Esophagus squamous epithelium (tissue), 5 donors: Measurements from ENCODE around the gene LRIG1. TPM values are rescaled to one million over a fixed set of nuclear protein-coding genes. Genes with fewer than 3 reads are reported as not detected.

ENCODE experiments used
- DNase-seq: peaks from one replicate; lab custom pipeline; 2025; lab: John Stamatoyannopoulos, UW
- H3K27ac ChIP-seq, 4 donors: fragments of 200-600 bp; sonication (generic); one replicate each; pipeline ENCODE4 v1.5.1; 2016 to 2019; ENCODE audit warnings: mild to moderate bottlenecking in 1 of 4
- H3K27me3 ChIP-seq, 4 donors: fragments of 200-600 bp; sonication (generic); 1 replicate in 3 of 4; 2 replicates in 1 of 4; pipeline versions ENCODE4 v1.5.1 to v1.6.0; 2017 to 2021; ENCODE audit warnings: antibody characterized with exemption in 1 of 4
- H3K36me3 ChIP-seq, 3 donors: fragments of 200-600 bp; sonication (generic); one replicate each; pipeline ENCODE4 v1.5.1; 2016 to 2019
- H3K4me1 ChIP-seq, 3 donors: fragments of 200-600 bp; sonication (generic); one replicate each; pipeline ENCODE4 v1.5.1; 2017 to 2019
- H3K4me3 ChIP-seq, 4 donors: fragments of 200-600 bp; sonication (generic); 1 replicate in 3 of 4; 2 replicates in 1 of 4; pipeline ENCODE4 v1.5.1; 2016 to 2019; ENCODE audit warnings: mild to moderate bottlenecking in 2 of 4, moderate library complexity in 1 of 4
- H3K9me3 ChIP-seq, 3 donors: fragments of 200-600 bp; sonication (generic); one replicate each; pipeline ENCODE4 v1.5.1; 2016 to 2019
- CTCF ChIP-seq, 6 experiments: fragments of 450-650 bp in 4 of 6; fragments of 200-600 bp in 2 of 6; sonication (generic) in 2 of 6; IDR thresholded peaks; one replicate each; pipeline ENCODE4 v1.5.1; 2016 to 2019; ENCODE audit warnings: antibody characterized with exemption in 6 of 6, mild to moderate bottlenecking in 4 of 6, moderate library complexity in 4 of 6
- POLR2A ChIP-seq, 4 donors: fragments of 450-650 bp; IDR thresholded peaks; one replicate each; pipeline ENCODE4 v1.6.1; 2017; ENCODE audit warnings: antibody characterized with exemption in 4 of 4, mild to moderate bottlenecking in 4 of 4, moderate library complexity in 3 of 4
- WGBS, 2 donors: methylation state at CpG; one replicate each; pipeline ENCODE4 v1.1.5; 2018; 5-methylcytosine and 5-hydroxymethylcytosine counted together
- intact Hi-C: fragments of 100-400 bp; cut with DNase I; formaldehyde crosslinking; loops from one replicate; pipeline ENCODE4 v1.15.0; 2022
- total RNA-seq, 4 donors: library from RNA; depleted of rRNA; stranded (reverse); fragments of >200 nt; gene quantifications; one replicate each; pipeline ENCODE4 v1.1.0, GENCODE V29; 2016
- donor health status: DM: yes; HTN: yes; CAD: no.

LRIG1 gene
- total RNA-seq, 4 donors from 2014 or later, result 7.5 to 30.5 (median 15.1) TPM

GRCh38 chr3:66478960-66479359 lies 21.9 kb downstream of the LRIG1 start:
- peak overlapping the region in 1 of 4 donors; percentile 8 for H3K27ac ChIP-seq
- 80 to 91% methylated on average over 9 of the region's 9 CpGs for WGBS, 2 donors
- intact Hi-C loops, result no loop called here
- H3K36me3 ChIP-seq, result no peaks in the 10 kb centered on the region
- no peak for DNase-seq
- peaks cover 11 to 75% (median 40%) of the 10 kb centered on the region in 3 donors for H3K4me1 ChIP-seq
- TF ChIP-seq CTCF (IDR thresholded peaks at IDR 0.05) (no peak), POLR2A (IDR thresholded peaks at IDR 0.05) (no peak)
- no peak overlapping the region for H3K4me3 ChIP-seq
- no peaks in the 10 kb centered on the region for H3K9me3 ChIP-seq
- H3K27me3 ChIP-seq, result no peaks in the 10 kb centered on the region

DNA sequence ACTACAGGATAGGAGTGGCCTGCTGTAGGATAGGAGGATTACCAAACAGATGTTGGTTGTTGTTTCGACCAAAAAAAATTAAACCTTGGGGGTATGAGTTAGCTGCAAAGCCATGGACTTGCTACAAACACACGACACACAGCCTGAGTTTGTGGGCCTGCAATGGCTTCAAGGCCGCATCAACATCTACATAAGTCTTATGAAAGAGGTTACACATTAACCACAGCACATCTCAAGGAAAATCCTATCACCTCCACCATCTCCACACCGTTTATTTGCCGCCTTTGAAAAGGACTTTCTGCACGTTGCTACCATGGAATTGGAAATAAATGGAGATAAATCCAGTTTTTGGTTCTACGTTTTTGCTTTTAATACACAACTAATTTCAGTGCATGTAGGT lies 23.0 kb downstream of the LRIG1 start:
- Histone ChIP-seq H3K27ac (no peak overlapping the region), H3K4me3 (no peak overlapping the region), H3K36me3 (no peaks in the 10 kb centered on the region), H3K27me3 (no peaks in the 10 kb centered on the region), H3K4me1 (peaks cover 12 to 75% (median 39%) of the 10 kb centered on the region in 3 donors), H3K9me3 (no peaks in the 10 kb centered on the region)
- 96% methylated on average over 7 of the region's 7 CpGs for WGBS, 2 donors
- intact Hi-C loops, result no loop called here
- TF ChIP-seq CTCF (IDR thresholded peaks at IDR 0.05), result no peak
- TF ChIP-seq POLR2A (IDR thresholded peaks at IDR 0.05), result no peak
- DNase-seq, result no peak

DNA sequence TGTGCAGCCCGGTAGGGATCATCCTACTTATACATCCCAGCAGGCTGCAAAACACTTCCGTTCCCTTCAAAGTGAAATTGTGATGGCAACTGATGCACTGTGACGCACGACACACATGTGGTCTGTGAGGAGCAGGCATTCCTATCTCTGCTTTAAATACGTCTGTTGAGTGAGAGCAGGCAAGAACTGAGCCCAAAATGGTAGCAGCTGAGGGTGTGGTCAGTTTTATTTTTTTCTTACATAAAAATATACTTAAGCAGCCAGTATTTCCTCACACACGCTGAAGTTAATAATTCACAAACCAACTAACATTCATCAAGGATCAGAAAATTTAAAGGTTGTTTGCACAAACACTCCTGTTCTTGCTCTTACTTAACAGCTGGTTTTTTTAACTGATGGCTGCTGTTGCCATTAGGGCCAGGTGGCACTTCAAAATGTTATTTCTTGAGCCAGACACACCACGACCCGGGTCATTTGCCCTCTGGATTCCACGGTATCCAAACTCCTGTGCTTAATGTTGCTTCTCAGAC lies 23.9 kb downstream of the LRIG1 start:
- 92 to 93% methylated on average over 8 to 9 of the region's 9 CpGs for WGBS, 2 donors
- no peak overlapping the region for H3K27ac ChIP-seq
- peaks cover 18 to 75% (median 37%) of the 10 kb centered on the region in 3 donors for H3K4me1 ChIP-seq
- intact Hi-C loops, result no loop called here
- no peaks in the 10 kb centered on the region for H3K9me3 ChIP-seq
- no peaks in the 10 kb centered on the region for H3K36me3 ChIP-seq
- no peaks in the 10 kb centered on the region for H3K27me3 ChIP-seq
- H3K4me3 ChIP-seq, result no peak overlapping the region
- TF ChIP-seq POLR2A (IDR thresholded peaks at IDR 0.05) (no peak), CTCF (IDR thresholded peaks at IDR 0.05) (no peak)
- DNase-seq, result no peak

- TF ChIP-seq POLR2A (IDR thresholded peaks at IDR 0.05), result no peak
- TF ChIP-seq CTCF (IDR thresholded peaks at IDR 0.05), result no peak
- intact Hi-C loops, result no loop called here
- no peak for DNase-seq
- H3K4me3 ChIP-seq, result no peak overlapping the region
- H3K27ac ChIP-seq, result no peak overlapping the region
- peaks cover 12 to 71% (median 26%) of the 10 kb centered on the region in 3 donors for H3K4me1 ChIP-seq
- no peaks in the 10 kb centered on the region for H3K36me3 ChIP-seq
- no peaks in the 10 kb centered on the region for H3K9me3 ChIP-seq
- H3K27me3 ChIP-seq, result no peaks in the 10 kb centered on the region
- 46 to 58% methylated on average over 7 to 9 of the region's 9 CpGs for WGBS, 2 donors
Measured at GRCh38 chr3:66475386-66476020, 25.3 kb downstream of the LRIG1 start.

- no peaks in the 10 kb centered on the region for H3K9me3 ChIP-seq
- H3K27me3 ChIP-seq, result no peaks in the 10 kb centered on the region
- H3K36me3 ChIP-seq, result no peaks in the 10 kb centered on the region
- peaks cover 13 to 74% (median 30%) of the 10 kb centered on the region in 3 donors for H3K4me1 ChIP-seq
- H3K4me3 ChIP-seq, result peak overlapping the region in 1 of 4 donors; percentile 28
- WGBS, 2 donors, result 64 to 78% methylated on average over 11 of the region's 11 CpGs
- intact Hi-C loops, result no loop called here
- no peak for DNase-seq
- TF ChIP-seq CTCF (IDR thresholded peaks at IDR 0.05) (no peak), POLR2A (IDR thresholded peaks at IDR 0.05) (no peak)
- H3K27ac ChIP-seq, result peak overlapping the region in 1 of 4 donors; percentile 23
Measured at GRCh38 chr3:66473692-66474091, 27.1 kb downstream of the LRIG1 start.
